Peyer's patch (tissue), 4 donors: ENCODE data around the gene ZBTB22.

Source experiments
- CTCF ChIP-seq, 6 experiments: fragments of 450-650 bp in 4 of 6; fragments of 200-600 bp in 2 of 6; sonication (generic) in 1 of 6; IDR thresholded peaks; one replicate each; pipeline ENCODE4 v1.5.1; 2017 to 2019; ENCODE audit warnings: antibody characterized with exemption in 6 of 6, mild to moderate bottlenecking in 3 of 6, moderate library complexity in 1 of 6
- POLR2A ChIP-seq, 2 donors: fragments of 450-650 bp; IDR thresholded peaks; one replicate each; pipeline ENCODE4 v1.5.1; 2017; ENCODE audit warnings: antibody characterized with exemption in 2 of 2, mild to moderate bottlenecking in 2 of 2, moderate library complexity in 2 of 2

DNA sequence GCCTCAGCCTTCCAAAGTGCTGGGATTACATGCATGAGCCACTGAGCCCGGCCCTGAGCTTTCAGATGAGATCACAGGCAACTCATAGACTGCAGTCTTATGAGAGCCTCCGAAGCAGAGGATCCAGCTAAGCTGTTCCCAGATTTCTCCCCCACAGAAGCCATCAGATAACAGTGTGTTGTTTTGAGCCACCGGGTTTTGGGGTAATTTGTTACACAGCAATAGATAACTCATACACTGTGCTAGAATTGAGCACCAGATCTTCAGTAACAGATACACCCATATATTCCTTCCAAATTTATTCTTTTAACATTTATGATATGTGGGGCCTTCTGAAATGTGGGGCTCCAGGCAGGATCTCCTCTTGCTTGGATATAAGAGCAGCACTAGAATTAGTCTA lies 19.0 kb upstream of the ZBTB22 start:
- TF ChIP-seq CTCF (IDR thresholded peaks at IDR 0.05) (no peak), POLR2A (IDR thresholded peaks at IDR 0.05) (no peak)
